Activated CD8-positive, alpha-beta memory T cell treated with anti-CD3 and anti-CD28 coated beads for 1 hour (primary cell): ENCODE results near the gene CLNS1A.
"Not testable (repeated sequence)": the region's sequence is repeated elsewhere in the genome, so short reads cannot be mapped to it uniquely, and the experiment has no call there.

Experiments used
- DNase-seq, 2 donors: peaks; one replicate each; pipeline ENCODE4 v3.0.0-alpha.2; 2020; ENCODE audit warnings: low read depth in 1 of 2; ENCODE audit errors: extremely low read depth in 1 of 2

CLNS1A gene, protein sequence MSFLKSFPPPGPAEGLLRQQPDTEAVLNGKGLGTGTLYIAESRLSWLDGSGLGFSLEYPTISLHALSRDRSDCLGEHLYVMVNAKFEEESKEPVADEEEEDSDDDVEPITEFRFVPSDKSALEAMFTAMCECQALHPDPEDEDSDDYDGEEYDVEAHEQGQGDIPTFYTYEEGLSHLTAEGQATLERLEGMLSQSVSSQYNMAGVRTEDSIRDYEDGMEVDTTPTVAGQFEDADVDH

DNA sequence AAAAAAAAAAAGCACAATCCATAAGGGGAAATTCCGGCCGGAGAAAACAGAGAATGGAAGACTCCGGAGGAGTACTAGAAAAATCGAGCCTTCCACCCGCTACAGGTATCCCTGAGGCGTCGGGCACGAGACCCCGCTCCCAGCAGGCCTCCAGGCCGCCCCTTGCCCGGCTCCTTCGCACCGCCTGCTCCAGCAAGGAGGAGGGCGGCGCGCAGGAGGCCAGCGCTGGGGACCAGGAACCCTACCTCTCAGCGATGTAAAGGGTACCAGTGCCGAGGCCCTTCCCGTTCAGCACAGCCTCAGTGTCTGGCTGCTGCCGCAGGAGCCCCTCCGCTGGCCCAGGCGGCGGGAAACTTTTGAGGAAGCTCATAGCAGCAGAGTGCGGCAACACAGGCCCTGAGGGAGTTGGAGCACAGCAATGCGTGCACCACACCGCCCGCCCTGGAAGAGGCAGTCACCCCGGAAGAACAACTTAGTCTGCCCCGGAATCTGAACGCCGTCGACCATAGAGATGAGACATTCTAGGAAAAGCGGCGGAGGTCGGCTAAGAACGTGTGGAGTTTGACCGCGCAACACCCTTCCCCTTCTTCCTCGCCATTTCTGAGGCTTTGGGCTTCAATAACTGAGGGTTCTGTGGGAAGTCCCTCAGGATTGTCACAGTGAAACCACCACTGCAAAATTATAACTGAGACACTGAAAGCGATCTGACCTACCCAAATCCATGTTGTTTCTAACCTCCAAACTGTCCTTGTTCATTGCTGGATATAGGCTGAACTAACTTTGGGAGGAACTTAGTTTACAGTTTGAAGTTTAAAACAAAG lies at the start of gene CLNS1A:
Gene CLNS1A (minus strand): TSS at position 450 of the 821 bp plus-strand sequence. CDS start 80 bp downstream, at position 370.
- peak; percentile 40 to 62 for DNase-seq

DNA sequence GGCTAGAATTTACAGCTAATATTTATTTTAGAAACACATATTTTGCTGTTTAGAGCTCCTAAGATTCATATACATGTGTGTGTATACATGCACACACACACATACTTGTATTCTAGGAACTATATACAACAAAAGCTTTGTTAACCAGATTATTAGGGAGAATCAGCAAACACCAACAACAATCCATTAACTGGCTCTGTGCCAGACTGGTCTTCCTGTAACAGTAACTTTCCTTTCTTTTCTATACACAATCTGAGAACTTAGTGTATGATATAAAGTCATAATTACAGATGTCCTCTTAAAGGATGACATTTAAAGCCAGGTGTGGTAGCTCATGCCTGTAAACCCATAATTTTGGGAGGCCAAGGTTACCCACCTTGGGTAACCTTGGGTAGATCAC lies 49.5 kb upstream of the CLNS1A start:
- no peak for DNase-seq

DNA sequence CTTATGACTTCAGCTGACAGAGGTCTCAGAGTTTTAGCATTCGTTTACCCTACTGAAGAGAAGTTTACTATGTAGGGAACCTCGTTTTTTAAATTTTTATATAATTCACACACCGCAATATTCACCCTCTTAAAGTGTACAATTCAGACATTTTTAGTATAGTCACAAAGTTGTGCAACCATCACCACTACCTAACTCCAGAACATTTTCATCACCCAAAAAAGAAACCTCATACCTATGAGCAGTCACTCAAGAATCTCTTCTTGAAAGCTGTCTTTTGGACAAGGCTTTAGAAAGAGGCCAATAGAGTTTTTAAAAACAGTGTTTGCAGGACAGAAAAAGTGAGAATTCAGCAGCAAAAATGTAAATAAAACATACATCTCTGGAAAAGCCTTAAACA lies 39.5 kb upstream of the CLNS1A start:
- no peak for DNase-seq

- DNase-seq = no peak
These were observed 34.7 kb upstream of the CLNS1A start for GRCh38 chr11:77672264-77672663.

GRCh38 chr11:77669848-77670511 lies 32.4 kb upstream of the CLNS1A start:
- no peak for DNase-seq

- no peak for DNase-seq
These were observed 31.2 kb upstream of the CLNS1A start for GRCh38 chr11:77668760-77669159.

DNA sequence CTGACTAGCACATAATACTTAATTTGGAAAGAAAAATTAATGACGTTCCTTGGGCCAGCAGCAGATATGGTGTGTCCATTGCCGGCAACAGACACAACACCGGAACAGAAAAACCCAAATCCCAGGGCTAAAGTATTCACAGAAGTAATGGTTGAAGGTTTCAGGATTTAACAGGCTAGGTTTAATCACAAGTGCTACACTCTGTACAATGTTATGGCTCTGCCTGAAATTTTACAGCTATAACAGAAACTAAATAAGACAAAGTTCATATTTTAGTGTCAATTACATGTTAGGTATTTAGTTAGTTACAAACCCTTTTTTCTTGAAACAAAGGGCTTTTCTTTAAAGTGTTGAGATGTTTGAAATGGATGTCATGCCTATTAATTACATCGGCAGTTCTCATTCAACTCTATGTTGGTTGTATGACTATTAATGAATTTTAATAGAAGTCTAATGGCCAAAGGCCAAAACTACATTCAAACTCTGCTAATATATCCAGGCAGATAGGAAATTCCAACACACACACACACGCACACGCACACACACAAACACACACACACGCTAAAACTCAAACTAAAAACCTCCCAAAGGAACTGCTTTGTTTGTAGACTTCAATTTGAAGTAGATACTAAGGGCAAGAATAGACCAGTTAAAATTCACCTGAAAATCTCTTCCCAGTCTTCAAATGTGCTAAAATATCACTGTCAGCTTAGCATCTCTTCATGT lies 27.8 kb upstream of the CLNS1A start:
- no peak for DNase-seq

DNA sequence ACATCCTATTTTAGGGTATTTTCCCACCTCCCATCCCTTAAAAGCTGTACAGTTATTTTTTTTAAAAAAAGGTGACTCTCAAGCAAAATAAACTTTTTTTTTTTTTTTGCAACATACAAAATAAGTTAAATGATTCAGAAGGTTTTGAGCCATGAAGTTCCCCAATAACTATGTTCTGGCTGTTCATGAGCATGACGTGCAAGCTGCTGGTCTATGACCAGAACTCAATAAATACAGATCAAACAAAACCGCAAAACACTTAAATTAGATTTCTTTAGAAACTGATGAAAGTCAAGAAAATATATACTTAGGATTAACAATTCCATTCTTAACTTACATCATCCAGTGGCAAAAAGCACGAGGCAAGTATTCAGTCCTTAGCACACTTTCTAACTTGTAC lies 24.1 kb upstream of the CLNS1A start:
- no peak for DNase-seq

- DNase-seq = no peak
These were observed 23.4 kb upstream of the CLNS1A start for GRCh38 chr11:77660947-77661346.

GRCh38 chr11:77658213-77659013 lies 20.8 kb upstream of the CLNS1A start:
- DNase-seq = no peak

GRCh38 chr11:77656362-77656761 lies 18.8 kb upstream of the CLNS1A start:
- DNase-seq = no peak

DNA sequence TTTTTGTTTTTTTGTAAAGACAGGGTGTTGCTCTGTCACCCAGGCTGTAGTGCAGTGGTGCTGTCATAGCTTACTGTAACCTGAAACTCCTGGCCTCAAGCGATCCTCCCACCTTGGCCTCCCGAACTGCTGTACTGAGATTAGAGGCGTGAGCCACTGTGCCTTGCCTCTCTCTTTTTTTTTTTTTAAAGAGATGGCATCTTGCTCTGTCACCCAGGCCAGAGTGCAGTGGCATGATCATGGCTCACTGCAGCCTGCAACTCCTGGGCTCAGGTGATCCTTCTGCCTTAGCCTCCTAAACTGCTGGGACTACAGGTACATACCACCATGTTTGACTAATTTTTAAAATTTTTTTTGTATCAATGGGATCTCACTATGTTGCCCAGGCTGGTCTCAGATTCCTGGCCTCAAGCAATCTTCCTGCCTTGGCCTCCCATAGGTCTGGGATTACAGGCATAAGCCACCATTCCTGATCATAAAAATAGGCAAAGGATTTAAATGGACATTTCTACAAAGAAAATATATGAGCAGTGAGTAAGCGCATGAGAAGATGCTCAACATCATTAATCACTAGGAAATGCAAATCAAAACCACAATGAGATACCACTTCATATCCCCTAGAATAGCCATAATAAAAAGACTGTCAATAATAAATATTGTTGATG lies 17.3 kb upstream of the CLNS1A start:
- DNase-seq = no peak

- DNase-seq = no peak
These were observed 12.5 kb upstream of the CLNS1A start for GRCh38 chr11:77650123-77650522.

DNA sequence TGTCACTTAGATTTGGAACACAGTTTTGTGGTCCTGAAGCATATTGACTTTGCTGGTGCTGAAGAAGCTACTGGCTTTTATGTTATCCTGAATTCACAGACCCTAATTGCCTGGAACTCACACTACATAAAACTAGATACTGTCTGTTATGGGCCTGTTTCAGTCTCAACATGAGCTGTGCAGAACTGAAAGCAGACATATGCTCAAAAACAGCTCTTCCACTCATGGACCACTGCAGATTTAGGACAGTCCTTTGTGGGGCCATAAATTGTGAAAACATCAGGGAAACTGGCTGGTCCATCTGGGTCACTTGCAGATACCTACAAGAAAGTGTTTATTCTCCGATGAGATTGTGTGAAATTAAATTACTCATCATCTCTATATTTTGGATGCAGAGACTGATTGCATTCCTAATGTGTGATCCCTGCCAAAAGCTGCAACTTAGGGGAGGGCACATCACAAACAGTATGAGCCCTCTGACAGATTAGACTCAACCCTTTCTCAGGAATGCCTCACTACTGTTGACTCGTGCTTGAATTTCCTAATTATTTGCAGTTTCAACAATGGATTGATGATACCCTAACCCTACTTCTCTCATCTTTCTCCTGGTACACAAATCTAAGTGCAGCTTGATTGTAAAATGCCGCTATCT lies 10.2 kb upstream of the CLNS1A start:
- DNase-seq = no peak

DNA sequence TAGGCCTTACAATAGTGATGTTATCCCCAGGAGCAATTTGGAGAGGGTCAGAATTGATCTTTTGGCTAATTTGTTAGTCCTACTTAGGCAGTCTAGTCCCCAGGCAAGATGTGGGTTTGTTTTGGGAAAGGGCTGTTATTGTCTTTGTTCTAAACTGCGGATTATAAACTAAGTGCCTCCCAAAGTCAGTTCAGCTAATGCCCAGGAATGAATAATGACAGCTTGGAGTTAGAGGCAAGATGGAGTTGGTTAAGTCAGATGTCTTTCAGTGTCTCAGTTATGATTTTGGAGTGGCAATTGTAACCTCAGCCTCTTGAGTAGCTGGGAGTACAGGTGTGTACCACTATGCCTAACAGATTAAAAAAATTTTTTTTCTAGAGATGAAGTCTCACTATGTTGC lies 7.3 kb upstream of the CLNS1A start:
- no peak for DNase-seq

GRCh38 chr11:77642228-77642627 lies 4.6 kb upstream of the CLNS1A start:
- no peak for DNase-seq

- no peak for DNase-seq
These were observed 756 bp downstream of the CLNS1A start for GRCh38 chr11:77636731-77637344.

- not testable (repeated sequence) for DNase-seq
These were observed 3.7 kb downstream of the CLNS1A start for GRCh38 chr11:77633926-77634325.

DNA sequence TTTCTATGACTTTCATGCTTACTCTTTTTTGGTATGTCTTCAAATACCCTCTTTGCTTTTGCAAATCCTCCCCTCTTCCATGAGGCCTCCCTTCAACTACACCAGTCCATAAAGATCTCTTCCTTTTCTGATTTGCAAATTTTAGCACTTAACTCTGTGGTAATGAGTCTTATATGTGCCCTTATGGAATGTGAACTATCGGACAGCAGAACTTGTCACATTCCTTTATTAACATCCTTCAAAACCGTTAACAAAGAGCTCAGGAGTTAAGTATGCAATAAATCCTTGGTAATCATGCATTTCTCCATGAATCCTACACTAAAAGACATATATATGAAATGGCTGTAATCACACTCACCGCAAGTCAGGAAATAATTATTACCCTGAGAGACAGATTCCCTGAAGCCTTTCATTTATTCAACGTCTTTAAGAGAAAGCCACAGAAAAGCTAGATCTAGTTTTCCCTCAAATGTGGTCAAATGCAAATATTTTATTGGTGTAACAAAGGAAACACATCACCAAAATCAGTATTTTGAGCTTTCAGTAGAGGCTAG lies 7.4 kb downstream of the CLNS1A start:
- no peak for DNase-seq
